Measurements from ENCODE around the gene FREY1.

DNA sequence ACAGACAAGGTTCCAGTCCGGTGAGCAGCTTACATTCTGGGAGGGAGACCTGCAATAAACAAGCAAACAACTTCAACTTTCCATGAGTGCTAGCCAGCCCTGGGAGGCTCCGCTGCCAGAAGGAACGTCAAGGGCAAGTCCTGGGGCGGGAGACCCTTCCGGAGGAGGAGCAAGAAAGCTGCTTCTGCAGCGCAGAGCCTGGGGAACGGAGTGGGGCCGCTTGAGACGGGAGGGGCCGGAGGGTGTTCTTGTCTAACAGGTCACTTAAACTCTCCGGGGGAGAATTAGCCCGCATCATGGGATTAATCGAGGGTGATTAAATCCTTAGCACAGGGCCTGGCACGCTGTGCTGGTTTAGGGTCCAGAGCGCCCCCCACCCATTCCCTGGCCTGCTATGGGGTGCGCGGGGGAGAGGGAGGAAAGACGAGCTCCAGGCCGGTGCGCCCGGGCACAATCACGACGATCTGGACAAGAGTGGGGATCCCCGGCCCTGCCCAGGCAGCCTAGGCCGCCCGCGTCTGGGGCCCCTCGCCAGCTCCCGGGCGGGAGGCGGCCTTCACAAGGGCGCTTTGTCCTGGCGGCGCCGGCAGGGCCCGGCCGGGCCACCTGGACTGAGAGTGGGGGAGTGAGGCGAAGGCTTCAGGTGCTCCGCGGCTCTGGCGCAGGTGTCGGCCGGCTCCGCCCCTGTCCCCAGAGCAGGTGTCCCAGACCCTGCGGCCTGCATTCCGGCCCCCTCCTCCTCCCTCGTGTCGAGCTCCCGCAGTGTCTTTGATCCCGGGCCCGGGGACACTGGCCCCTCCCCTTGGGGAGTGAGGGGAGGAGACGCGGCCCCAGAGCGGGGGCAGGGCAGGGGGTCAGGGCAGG, 14.7 kb upstream of the FREY1 start:
- TF ChIP-seq, protein P1, sequence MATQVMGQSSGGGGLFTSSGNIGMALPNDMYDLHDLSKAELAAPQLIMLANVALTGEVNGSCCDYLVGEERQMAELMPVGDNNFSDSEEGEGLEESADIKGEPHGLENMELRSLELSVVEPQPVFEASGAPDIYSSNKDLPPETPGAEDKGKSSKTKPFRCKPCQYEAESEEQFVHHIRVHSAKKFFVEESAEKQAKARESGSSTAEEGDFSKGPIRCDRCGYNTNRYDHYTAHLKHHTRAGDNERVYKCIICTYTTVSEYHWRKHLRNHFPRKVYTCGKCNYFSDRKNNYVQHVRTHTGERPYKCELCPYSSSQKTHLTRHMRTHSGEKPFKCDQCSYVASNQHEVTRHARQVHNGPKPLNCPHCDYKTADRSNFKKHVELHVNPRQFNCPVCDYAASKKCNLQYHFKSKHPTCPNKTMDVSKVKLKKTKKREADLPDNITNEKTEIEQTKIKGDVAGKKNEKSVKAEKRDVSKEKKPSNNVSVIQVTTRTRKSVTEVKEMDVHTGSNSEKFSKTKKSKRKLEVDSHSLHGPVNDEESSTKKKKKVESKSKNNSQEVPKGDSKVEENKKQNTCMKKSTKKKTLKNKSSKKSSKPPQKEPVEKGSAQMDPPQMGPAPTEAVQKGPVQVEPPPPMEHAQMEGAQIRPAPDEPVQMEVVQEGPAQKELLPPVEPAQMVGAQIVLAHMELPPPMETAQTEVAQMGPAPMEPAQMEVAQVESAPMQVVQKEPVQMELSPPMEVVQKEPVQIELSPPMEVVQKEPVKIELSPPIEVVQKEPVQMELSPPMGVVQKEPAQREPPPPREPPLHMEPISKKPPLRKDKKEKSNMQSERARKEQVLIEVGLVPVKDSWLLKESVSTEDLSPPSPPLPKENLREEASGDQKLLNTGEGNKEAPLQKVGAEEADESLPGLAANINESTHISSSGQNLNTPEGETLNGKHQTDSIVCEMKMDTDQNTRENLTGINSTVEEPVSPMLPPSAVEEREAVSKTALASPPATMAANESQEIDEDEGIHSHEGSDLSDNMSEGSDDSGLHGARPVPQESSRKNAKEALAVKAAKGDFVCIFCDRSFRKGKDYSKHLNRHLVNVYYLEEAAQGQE (IDR thresholded peaks at IDR 0.05; ENCODE audit: insufficient read depth in 1 of 2, low read depth in 2 of 2, low read length in 2 of 2), result no peak
- TF ChIP-seq POLR2AphosphoS5 (IDR thresholded peaks at IDR 0.05; ENCODE audit: low read depth, low read length), result no peak
- no peak for TF ChIP-seq SIN3A (IDR thresholded peaks at IDR 0.05; ENCODE audit: borderline replicate concordance, insufficient read depth, low read length)
- no peak for TF ChIP-seq TAF1 (IDR thresholded peaks at IDR 0.05; ENCODE audit: borderline replicate concordance, insufficient read depth, low read length)
- TF ChIP-seq FOXP2 (optimal IDR thresholded peaks at IDR 0.05; ENCODE audit: borderline replicate concordance, extremely low read depth, extremely low read length, insufficient read depth), result no peak
